HG03571 (cell line): ENCODE data around the gene LIG3.
"Not testable (repeated sequence)": the region's sequence is repeated elsewhere in the genome, so short reads cannot be mapped to it uniquely, and the experiment has no call there.

Experiments used
- ATAC-seq: cut with Tn5 transposase; IDR thresholded peaks from one replicate; pipeline ENCODE4 v1.9.1; 2021; ENCODE audit not compliant: unreplicated experiment

LIG3 gene

GRCh38 chr17:35030780-35031179, 50.5 kb downstream of the LIG3 start:
- ATAC-seq = no peak

GRCh38 chr17:35038453-35038852, 58.1 kb downstream of the LIG3 start:
- ATAC-seq = no peak

- no peak for ATAC-seq
Measured at GRCh38 chr17:35041390-35041789, 61.1 kb downstream of the LIG3 start.

GRCh38 chr17:35044181-35044580, 63.9 kb downstream of the LIG3 start:
- ATAC-seq = no peak

GRCh38 chr17:35045458-35045979, 65.2 kb downstream of the LIG3 start:
- ATAC-seq = not testable (repeated sequence)

- ATAC-seq = no peak
Measured at GRCh38 chr17:35046245-35046644, 65.9 kb downstream of the LIG3 start.

GRCh38 chr17:35046740-35047283, 66.5 kb downstream of the LIG3 start:
- ATAC-seq = peak; percentile 53

- no peak for ATAC-seq
Measured at GRCh38 chr17:35048685-35049379, 68.5 kb downstream of the LIG3 start.

- ATAC-seq = no peak
Measured at GRCh38 chr17:35050170-35050569, 69.9 kb downstream of the LIG3 start.

GRCh38 chr17:35051183-35051578, 70.9 kb downstream of the LIG3 start:
- ATAC-seq = peak; percentile 39

- peak; percentile 39 for ATAC-seq
Measured at GRCh38 chr17:35051579-35052240, 71.4 kb downstream of the LIG3 start.

- ATAC-seq = no peak
Measured at GRCh38 chr17:35052241-35052610, 71.9 kb downstream of the LIG3 start.

GRCh38 chr17:35052780-35053179, 72.5 kb downstream of the LIG3 start:
- ATAC-seq = no peak

GRCh38 chr17:35053204-35053603, 72.9 kb downstream of the LIG3 start:
- no peak for ATAC-seq

- ATAC-seq = no peak
Measured at GRCh38 chr17:35056013-35056412, 75.7 kb downstream of the LIG3 start.

- no peak for ATAC-seq
Measured at GRCh38 chr17:35057332-35057915, 77.1 kb downstream of the LIG3 start.
